ENCODE data around the gene ZNF75A.
A peak's percentile ranks its signal among the peaks of the same experiment; 100 is the strongest.

The ZNF75A gene

GRCh38 chr16:3289998-3290673 is 15.2 kb upstream of the ZNF75A start:
- no peak for DNase-seq

- no peak for DNase-seq
Observed at GRCh38 chr16:3292604-3293003, 12.7 kb upstream of the ZNF75A start.

GRCh38 chr16:3295209-3295608 is 10.1 kb upstream of the ZNF75A start:
- DNase-seq = no peak

- no peak for DNase-seq
Observed at GRCh38 chr16:3295783-3296182, 9.5 kb upstream of the ZNF75A start.

GRCh38 chr16:3304370-3304769 is 927 bp upstream of the ZNF75A start:
- no peak for DNase-seq

- no peak for DNase-seq
Observed at GRCh38 chr16:3306078-3306477, 781 bp downstream of the ZNF75A start.

GRCh38 chr16:3311496-3311895 is 6.2 kb downstream of the ZNF75A start:
- DNase-seq = no peak

GRCh38 chr16:3317315-3317999 is 12.2 kb downstream of the ZNF75A start:
- DNase-seq = no peak

- no peak for DNase-seq
Observed at GRCh38 chr16:3321816-3322215, 16.5 kb downstream of the ZNF75A start.

GRCh38 chr16:3327514-3327913 is 22.2 kb downstream of the ZNF75A start:
- DNase-seq = no peak

- DNase-seq = no peak
Observed at GRCh38 chr16:3328104-3328503, 22.8 kb downstream of the ZNF75A start.

- DNase-seq = no peak
Observed at GRCh38 chr16:3328643-3329042, 23.3 kb downstream of the ZNF75A start.

GRCh38 chr16:3346041-3346440 is 40.7 kb downstream of the ZNF75A start:
- DNase-seq = no peak

- no peak for DNase-seq
Observed at GRCh38 chr16:3347586-3347985, 42.3 kb downstream of the ZNF75A start.

GRCh38 chr16:3348547-3349167 is 43.4 kb downstream of the ZNF75A start:
- DNase-seq = no peak

- no peak for DNase-seq
Observed at GRCh38 chr16:3349175-3349574, 43.9 kb downstream of the ZNF75A start.

GRCh38 chr16:3355589-3355988 is 50.3 kb downstream of the ZNF75A start, which contains the start of gene OR2C1:
Gene OR2C1 (plus strand): TSS chr16:3355889. CDS start chr16:3355941, 52 bp downstream.
- no peak for DNase-seq

- DNase-seq = no peak
Observed at GRCh38 chr16:3356118-3356517, 50.8 kb downstream of the ZNF75A start.

- no peak for DNase-seq
Observed at GRCh38 chr16:3358871-3359270, 53.6 kb downstream of the ZNF75A start.

GRCh38 chr16:3362931-3363330 is 57.6 kb downstream of the ZNF75A start:
- DNase-seq = no peak

- DNase-seq = no peak
Observed at GRCh38 chr16:3363793-3364192, 58.5 kb downstream of the ZNF75A start.

- peak; percentile 92 for DNase-seq
Observed at GRCh38 chr16:3364774-3365427, 59.6 kb downstream of the ZNF75A start.
